BLaER1 (cell line): ENCODE data around the gene ABCG1.

Experiments
- H3K27ac ChIP-seq: shearing (Covaris generic); formaldehyde crosslinking; 2 replicates; pipeline ENCODE4 v1.8.1; 2022
- H3K27me3 ChIP-seq: shearing (Covaris generic); formaldehyde crosslinking; 2 replicates; pipeline ENCODE4 v1.8.1; 2022
- H3K36me3 ChIP-seq: shearing (Covaris generic); formaldehyde crosslinking; 2 replicates; pipeline ENCODE4 v1.8.1; 2022
- H3K4me1 ChIP-seq: shearing (Covaris generic); formaldehyde crosslinking; 2 replicates; pipeline ENCODE4 v1.8.1; 2022
- H3K4me2 ChIP-seq: shearing (Covaris generic); formaldehyde crosslinking; 2 replicates; pipeline ENCODE4 v1.8.1; 2022
- H3K4me3 ChIP-seq: shearing (Covaris generic); formaldehyde crosslinking; 2 replicates; pipeline ENCODE4 v1.8.1; 2022
- H3K9ac ChIP-seq: shearing (Covaris generic); formaldehyde crosslinking; 2 replicates; pipeline ENCODE4 v1.8.1; 2022
- H3K9me3 ChIP-seq: shearing (Covaris generic); formaldehyde crosslinking; 2 replicates; pipeline ENCODE4 v1.8.1; 2022
- H4K20me1 ChIP-seq: shearing (Covaris generic); formaldehyde crosslinking; 2 replicates; pipeline ENCODE4 v1.8.1; 2022
- Cebpa-rat ChIP-seq: shearing (Covaris generic); IDR thresholded peaks from 2 replicates; pipeline ENCODE4 v1.8.1; 2022

ABCG1 gene

DNA sequence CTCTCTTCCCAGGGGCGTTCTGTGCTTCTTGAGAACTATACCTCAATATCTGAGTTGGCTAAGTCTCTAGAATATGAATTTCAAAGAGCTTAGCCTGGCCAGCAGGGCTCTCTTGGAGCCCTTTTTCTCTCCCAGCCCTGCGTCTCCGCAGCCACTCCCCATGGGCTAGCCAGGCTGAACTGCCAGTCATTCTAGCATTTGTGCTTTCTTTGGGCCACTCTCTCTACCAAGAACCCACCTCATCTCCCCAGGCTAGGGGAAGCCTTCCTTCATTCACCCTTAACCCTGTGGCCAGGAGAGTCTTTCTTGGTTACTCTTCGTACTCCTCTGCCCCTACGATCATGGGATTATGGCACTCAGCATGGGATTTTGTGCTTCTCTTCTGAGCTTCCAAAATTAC, 18.2 kb downstream of the ABCG1 start:
- H3K27me3 ChIP-seq = peaks cover 5% of the 10 kb centered on the region; the same call in 1 of the 2 replicates
- no peak overlapping the region for H3K27ac ChIP-seq
- H3K4me3 ChIP-seq = no peak overlapping the region
- no peak for TF ChIP-seq Cebpa-rat
- peak overlapping the region; percentile 97 for H3K4me2 ChIP-seq
- peaks cover 100% of the 10 kb centered on the region for H3K4me1 ChIP-seq
- peaks cover 66% of the 10 kb centered on the region for H4K20me1 ChIP-seq
- no peaks in the 10 kb centered on the region; the same call in 1 of the 2 replicates for H3K36me3 ChIP-seq
- no peaks in the 10 kb centered on the region for H3K9me3 ChIP-seq
- no peak overlapping the region for H3K9ac ChIP-seq

- no peak overlapping the region for H3K27ac ChIP-seq
- H4K20me1 ChIP-seq = peaks cover 70% of the 10 kb centered on the region
- peaks cover 100% of the 10 kb centered on the region for H3K4me1 ChIP-seq
- H3K4me3 ChIP-seq = no peak overlapping the region
- no peaks in the 10 kb centered on the region for H3K9me3 ChIP-seq
- TF ChIP-seq Cebpa-rat = no peak
- no peak overlapping the region for H3K9ac ChIP-seq
- no peaks in the 10 kb centered on the region; the same call in 1 of the 2 replicates for H3K36me3 ChIP-seq
- peak overlapping the region; percentile 97 for H3K4me2 ChIP-seq
- peaks cover 5% of the 10 kb centered on the region; the same call in 1 of the 2 replicates for H3K27me3 ChIP-seq
These were observed 18.6 kb downstream of the ABCG1 start for GRCh38 chr21:42237577-42237976.

DNA sequence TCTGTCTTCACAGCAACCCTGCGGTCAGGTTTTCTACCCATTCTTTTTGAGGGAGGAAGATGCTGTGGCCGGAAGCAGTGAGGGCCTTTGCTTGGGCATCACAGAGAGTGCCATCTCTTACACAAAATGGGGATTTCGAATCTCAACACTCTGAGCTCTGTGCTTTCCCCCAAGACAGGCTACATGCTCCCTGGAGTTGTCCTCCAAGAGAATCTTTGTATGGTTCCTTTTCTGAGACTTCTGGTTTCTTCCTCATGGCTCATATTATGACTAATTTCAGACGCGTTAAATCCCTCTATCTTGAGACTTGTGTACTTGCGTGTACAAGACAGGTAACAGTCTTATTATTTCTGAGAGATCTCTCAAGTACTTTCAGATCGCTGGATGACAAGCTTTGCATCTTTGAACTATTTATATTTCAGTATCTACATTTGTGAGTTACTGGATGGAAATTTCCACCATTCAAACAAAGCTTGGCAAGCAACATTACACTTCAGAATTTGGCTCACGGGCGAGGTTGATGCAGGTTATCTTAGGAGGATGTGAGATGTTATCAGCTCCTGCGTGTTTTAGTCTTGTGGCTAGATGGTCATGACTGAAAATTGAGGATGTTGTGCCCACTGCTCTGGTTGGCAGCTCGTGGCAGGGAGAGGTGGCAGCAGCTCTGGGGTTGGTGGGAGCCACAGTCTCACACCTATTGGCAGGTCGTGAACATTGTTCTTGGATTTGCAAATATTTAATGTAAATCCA, 19.4 kb downstream of the ABCG1 start:
- Histone ChIP-seq H3K27me3 (peaks cover 5% of the 10 kb centered on the region; the same call in 1 of the 2 replicates), H3K4me1 (peaks cover 100% of the 10 kb centered on the region), H4K20me1 (peaks cover 78% of the 10 kb centered on the region), H3K9me3 (no peaks in the 10 kb centered on the region), H3K4me3 (no peak overlapping the region), H3K9ac (no peak overlapping the region), H3K36me3 (no peaks in the 10 kb centered on the region; the same call in 1 of the 2 replicates), H3K27ac (no peak overlapping the region), H3K4me2 (peak overlapping the region; percentile 97)
- no peak for TF ChIP-seq Cebpa-rat

DNA sequence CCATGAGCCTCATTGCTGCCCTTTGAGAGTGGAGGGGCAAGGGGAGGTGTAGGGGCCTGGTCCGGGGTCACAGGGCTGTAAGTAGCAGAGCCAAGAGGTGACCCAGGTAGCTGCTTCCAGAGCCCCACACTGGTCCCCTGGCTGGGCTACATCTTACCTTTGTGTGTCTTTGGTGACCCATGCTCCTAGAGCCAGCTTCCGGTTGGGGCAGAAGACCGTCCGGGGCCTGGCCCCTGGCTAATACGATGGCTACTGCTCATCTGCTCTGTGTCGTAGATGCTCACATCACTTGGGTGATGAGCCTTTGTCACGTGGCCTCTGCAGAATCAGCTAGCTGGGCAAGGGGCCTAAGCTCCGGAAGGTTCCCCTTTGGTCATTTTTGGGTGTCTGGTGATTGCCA, 20.6 kb downstream of the ABCG1 start:
- H3K27me3 ChIP-seq = peaks cover 11% of the 10 kb centered on the region
- H3K4me1 ChIP-seq = peaks cover 88% of the 10 kb centered on the region
- no peak for TF ChIP-seq Cebpa-rat
- no peaks in the 10 kb centered on the region for H3K9me3 ChIP-seq
- no peak overlapping the region for H3K9ac ChIP-seq
- peak overlapping the region; percentile 74 for H3K4me2 ChIP-seq
- peaks cover under 1% of the 10 kb centered on the region; the same call in 1 of the 2 replicates for H3K36me3 ChIP-seq
- H4K20me1 ChIP-seq = peaks cover 90% of the 10 kb centered on the region
- no peak overlapping the region for H3K4me3 ChIP-seq
- no peak overlapping the region for H3K27ac ChIP-seq

- TF ChIP-seq Cebpa-rat = no peak
- H3K4me2 ChIP-seq = peak overlapping the region; percentile 74
- H3K4me3 ChIP-seq = no peak overlapping the region
- H4K20me1 ChIP-seq = peaks cover 94% of the 10 kb centered on the region
- no peak overlapping the region for H3K27ac ChIP-seq
- H3K36me3 ChIP-seq = peaks cover 4% of the 10 kb centered on the region; the same call in 1 of the 2 replicates
- no peaks in the 10 kb centered on the region for H3K9me3 ChIP-seq
- no peak overlapping the region for H3K9ac ChIP-seq
- H3K27me3 ChIP-seq = peaks cover 16% of the 10 kb centered on the region
- H3K4me1 ChIP-seq = peaks cover 87% of the 10 kb centered on the region
These were observed 21.0 kb downstream of the ABCG1 start for GRCh38 chr21:42239973-42240372.

- H3K4me1 ChIP-seq = peaks cover 72% of the 10 kb centered on the region
- peak; percentile 81 for TF ChIP-seq Cebpa-rat
- H3K9me3 ChIP-seq = no peaks in the 10 kb centered on the region
- H4K20me1 ChIP-seq = peaks cover 100% of the 10 kb centered on the region
- H3K9ac ChIP-seq = no peak overlapping the region
- peaks cover 12% of the 10 kb centered on the region for H3K36me3 ChIP-seq
- H3K27me3 ChIP-seq = peaks cover 21% of the 10 kb centered on the region
- H3K4me2 ChIP-seq = peak overlapping the region; percentile 74
- no peak overlapping the region for H3K27ac ChIP-seq
- H3K4me3 ChIP-seq = no peak overlapping the region
These were observed 23.7 kb downstream of the ABCG1 start for GRCh38 chr21:42242611-42243010.

DNA sequence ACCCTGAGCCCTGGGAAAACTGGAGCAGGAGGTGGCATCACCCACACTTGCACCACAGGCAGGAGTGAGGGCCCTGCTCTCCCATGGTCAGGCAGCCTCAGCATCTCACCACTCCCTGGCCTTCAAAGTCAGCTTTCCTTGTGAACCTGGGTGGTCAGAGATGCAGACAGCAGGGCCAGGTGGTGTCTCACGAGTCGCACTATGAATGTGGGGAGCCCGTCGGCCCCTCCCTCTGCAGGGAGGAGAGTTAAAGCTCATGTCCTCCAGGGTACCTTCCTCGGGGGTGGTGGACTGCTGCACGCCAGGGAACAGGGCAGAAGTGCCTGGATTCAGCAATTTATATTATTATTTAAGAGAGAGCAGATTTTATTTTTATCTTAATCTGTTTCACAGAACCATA, 24.1 kb downstream of the ABCG1 start:
- peaks cover 21% of the 10 kb centered on the region for H3K27me3 ChIP-seq
- H3K4me2 ChIP-seq = peak overlapping the region; percentile 74
- H4K20me1 ChIP-seq = peaks cover 100% of the 10 kb centered on the region
- H3K27ac ChIP-seq = no peak overlapping the region
- no peak overlapping the region for H3K9ac ChIP-seq
- no peak for TF ChIP-seq Cebpa-rat
- peaks cover 17% of the 10 kb centered on the region for H3K36me3 ChIP-seq
- H3K4me1 ChIP-seq = peaks cover 72% of the 10 kb centered on the region
- no peaks in the 10 kb centered on the region for H3K9me3 ChIP-seq
- no peak overlapping the region for H3K4me3 ChIP-seq

DNA sequence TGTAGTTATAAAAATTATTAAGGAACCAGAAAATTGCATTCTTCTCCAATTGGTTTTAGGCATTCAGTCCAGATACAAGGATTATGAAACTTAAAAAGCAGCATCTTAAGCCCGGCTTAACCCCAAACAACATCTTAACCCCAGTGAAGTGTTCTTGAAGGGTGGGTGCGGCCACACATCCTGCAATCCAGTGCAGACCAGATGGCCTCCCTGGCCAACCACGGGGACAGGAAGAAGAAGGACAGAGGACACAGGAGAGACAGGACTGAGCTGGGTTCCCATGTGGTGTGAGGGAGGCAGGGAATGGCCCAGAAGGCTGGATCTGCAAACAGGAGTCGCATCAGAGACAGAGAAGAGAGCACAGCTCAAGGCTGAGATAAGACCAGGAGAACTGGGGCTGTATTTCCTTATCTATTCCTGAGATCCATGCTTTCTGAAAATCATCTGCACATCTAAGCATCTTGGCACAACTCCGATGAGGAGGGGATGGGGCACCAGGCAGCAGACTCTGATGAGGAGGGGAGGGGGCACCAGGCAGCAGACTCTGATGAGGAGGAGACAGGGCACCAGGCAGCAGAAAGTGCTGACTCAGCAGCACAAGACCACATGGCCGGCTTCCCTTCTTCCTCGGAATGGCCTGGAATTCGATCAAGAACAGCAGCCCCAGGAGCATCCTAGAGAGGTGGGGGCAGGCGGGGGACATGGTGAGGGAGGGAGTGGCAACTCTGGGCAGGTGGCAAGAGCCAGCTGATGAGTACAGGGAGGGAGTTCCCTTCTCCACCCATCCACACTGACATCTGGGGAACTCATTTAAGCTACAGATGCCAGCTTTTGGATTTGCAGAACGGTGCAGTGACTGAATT, 26.6 kb downstream of the ABCG1 start:
- no peak overlapping the region for H3K9ac ChIP-seq
- H3K4me3 ChIP-seq = no peak overlapping the region
- peaks cover 100% of the 10 kb centered on the region for H4K20me1 ChIP-seq
- H3K4me2 ChIP-seq = peak overlapping the region; percentile 15; the same call in 1 of the 2 replicates
- H3K27me3 ChIP-seq = peaks cover 16% of the 10 kb centered on the region; the same call in 1 of the 2 replicates
- peaks cover 26% of the 10 kb centered on the region for H3K36me3 ChIP-seq
- H3K9me3 ChIP-seq = no peaks in the 10 kb centered on the region
- H3K4me1 ChIP-seq = peaks cover 72% of the 10 kb centered on the region
- no peak overlapping the region for H3K27ac ChIP-seq
- TF ChIP-seq Cebpa-rat = no peak

GRCh38 chr21:42247716-42248115, 28.8 kb downstream of the ABCG1 start:
- 0 out of 2 replicates have a peak overlapping the region, but pooled peaks have one; percentile 48 for H3K4me2 ChIP-seq
- H3K36me3 ChIP-seq = peaks cover 34% of the 10 kb centered on the region
- peaks cover 100% of the 10 kb centered on the region for H4K20me1 ChIP-seq
- peaks cover 16% of the 10 kb centered on the region; the same call in 1 of the 2 replicates for H3K27me3 ChIP-seq
- H3K9ac ChIP-seq = no peak overlapping the region
- TF ChIP-seq Cebpa-rat = no peak
- no peak overlapping the region for H3K27ac ChIP-seq
- peaks cover 57% of the 10 kb centered on the region for H3K4me1 ChIP-seq
- H3K4me3 ChIP-seq = no peak overlapping the region
- H3K9me3 ChIP-seq = no peaks in the 10 kb centered on the region
